DOHH2 (cell line): ENCODE data around the gene LDLRAD4.

Experiments
- H3F3A ChIP-seq: fragments of 200-600 bp; sonication (generic), shearing (Covaris generic); 2 replicates; pipeline ENCODE4 v1.6.0; 2016; ENCODE audit warnings: antibody characterized with exemption, mild to moderate bottlenecking; ENCODE audit not compliant: control insufficient read depth, insufficient read depth
- H3K27ac ChIP-seq: fragments of 200-600 bp; sonication (generic); 2 replicates; pipeline ENCODE4 v1.5.1; 2014; ENCODE audit warnings: low read depth, mild to moderate bottlenecking, low read length, moderate library complexity
- H3K27me3 ChIP-seq: fragments of 200-600 bp; sonication (generic); 2 replicates; pipeline ENCODE4 v1.6.1; 2014; ENCODE audit warnings: mild to moderate bottlenecking, low read length, mixed read lengths; ENCODE audit not compliant: control insufficient read depth
- H3K36me3 ChIP-seq: fragments of 200-600 bp; sonication (generic); 2 replicates; pipeline ENCODE4 v1.6.1; 2014; ENCODE audit warnings: mild to moderate bottlenecking, low read length, moderate library complexity, mixed read lengths; ENCODE audit not compliant: control insufficient read depth
- H3K4me1 ChIP-seq: fragments of 200-600 bp; sonication (generic); 2 replicates; pipeline ENCODE4 v1.6.1; 2014; ENCODE audit warnings: mild to moderate bottlenecking, low read length, mixed read lengths; ENCODE audit not compliant: control insufficient read depth
- H3K4me2 ChIP-seq: fragments of 200-600 bp; sonication (generic); 2 replicates; pipeline ENCODE4 v1.6.0; 2014; ENCODE audit warnings: mild to moderate bottlenecking, low read length, moderate library complexity
- H3K4me3 ChIP-seq: fragments of 200-600 bp; sonication (generic); 2 replicates; pipeline ENCODE4 v1.5.1; 2014; ENCODE audit warnings: mild to moderate bottlenecking, low read length, mixed read lengths
- H3K79me2 ChIP-seq: fragments of 200-600 bp; sonication (generic); 2 replicates; pipeline ENCODE4 v1.6.1; 2014; ENCODE audit warnings: mild to moderate bottlenecking, low read length, mixed read lengths; ENCODE audit not compliant: control insufficient read depth
- H3K9me2 ChIP-seq: fragments of 200-600 bp; sonication (generic); replicated peaks from 2 replicates; pipeline ENCODE4 v1.6.1; 2014; ENCODE audit warnings: mild to moderate bottlenecking, low read length, mixed read lengths; ENCODE audit not compliant: control insufficient read depth
- H3K9me3 ChIP-seq: fragments of 200-600 bp; sonication (generic); 2 replicates; pipeline ENCODE4 v1.6.1; 2014; ENCODE audit warnings: antibody characterized with exemption, low read length, mixed read lengths; ENCODE audit not compliant: control insufficient read depth, insufficient read depth
- H4K20me1 ChIP-seq: fragments of 200-600 bp; sonication (generic); 2 replicates; pipeline ENCODE4 v1.6.0; 2014; ENCODE audit warnings: low read depth, mild to moderate bottlenecking, antibody characterized with exemption, low read length, moderate library complexity; ENCODE audit not compliant: control insufficient read depth, insufficient read depth
- EZH2phosphoT487 ChIP-seq: fragments of 200-600 bp; sonication (generic); IDR thresholded peaks from 2 replicates; pipeline ENCODE4 v1.6.1; 2017; ENCODE audit warnings: borderline replicate concordance, mild to moderate bottlenecking, antibody characterized with exemption, low read length, moderate library complexity, mixed read lengths
- TF ChIP-seq, protein P1 (sequence below): fragments of 200-600 bp; sonication (generic); IDR thresholded peaks from one replicate; pipeline ENCODE4 v1.5.1; 2014; ENCODE audit warnings: antibody characterized with exemption, mild to moderate bottlenecking, low read depth, low read length; ENCODE audit not compliant: poor library complexity, severe bottlenecking

Gene LDLRAD4

DNA sequence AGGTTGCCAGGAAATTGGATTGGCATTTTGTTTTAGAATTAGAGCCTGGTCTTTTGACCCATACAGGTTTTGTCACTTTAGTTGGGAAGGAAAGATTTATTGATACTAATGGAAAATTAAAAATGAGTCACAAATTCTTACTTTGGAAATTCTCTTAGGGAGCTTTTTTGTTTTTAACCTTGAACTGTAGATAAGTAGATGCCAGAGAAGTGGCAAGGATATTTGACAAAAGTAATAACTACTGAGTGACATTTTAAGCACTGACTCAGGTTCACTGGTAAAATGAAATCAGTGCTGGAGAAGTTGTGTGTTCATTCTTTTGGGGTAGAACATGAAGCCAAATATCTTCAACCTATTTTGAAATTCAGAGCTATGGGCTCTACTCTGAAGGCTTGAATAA, 56.5 kb downstream of the LDLRAD4 start:
- Histone ChIP-seq H3K36me3 (no peaks in the 10 kb centered on the region), H3K27ac (no peak overlapping the region), H3K9me3 (no peaks in the 10 kb centered on the region), H3K79me2 (no peaks in the 10 kb centered on the region), H3K27me3 (peaks cover 11% of the 10 kb centered on the region), H3K4me3 (no peak overlapping the region), H3K9me2 (no peaks in the 10 kb centered on the region), H3K4me1 (no peaks in the 10 kb centered on the region), H3K4me2 (no peak overlapping the region), H4K20me1 (no peaks in the 10 kb centered on the region), H3F3A (no peaks in the 10 kb centered on the region)
- TF ChIP-seq, protein P1, sequence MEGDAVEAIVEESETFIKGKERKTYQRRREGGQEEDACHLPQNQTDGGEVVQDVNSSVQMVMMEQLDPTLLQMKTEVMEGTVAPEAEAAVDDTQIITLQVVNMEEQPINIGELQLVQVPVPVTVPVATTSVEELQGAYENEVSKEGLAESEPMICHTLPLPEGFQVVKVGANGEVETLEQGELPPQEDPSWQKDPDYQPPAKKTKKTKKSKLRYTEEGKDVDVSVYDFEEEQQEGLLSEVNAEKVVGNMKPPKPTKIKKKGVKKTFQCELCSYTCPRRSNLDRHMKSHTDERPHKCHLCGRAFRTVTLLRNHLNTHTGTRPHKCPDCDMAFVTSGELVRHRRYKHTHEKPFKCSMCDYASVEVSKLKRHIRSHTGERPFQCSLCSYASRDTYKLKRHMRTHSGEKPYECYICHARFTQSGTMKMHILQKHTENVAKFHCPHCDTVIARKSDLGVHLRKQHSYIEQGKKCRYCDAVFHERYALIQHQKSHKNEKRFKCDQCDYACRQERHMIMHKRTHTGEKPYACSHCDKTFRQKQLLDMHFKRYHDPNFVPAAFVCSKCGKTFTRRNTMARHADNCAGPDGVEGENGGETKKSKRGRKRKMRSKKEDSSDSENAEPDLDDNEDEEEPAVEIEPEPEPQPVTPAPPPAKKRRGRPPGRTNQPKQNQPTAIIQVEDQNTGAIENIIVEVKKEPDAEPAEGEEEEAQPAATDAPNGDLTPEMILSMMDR = no peak
- no peak for TF ChIP-seq EZH2phosphoT487

DNA sequence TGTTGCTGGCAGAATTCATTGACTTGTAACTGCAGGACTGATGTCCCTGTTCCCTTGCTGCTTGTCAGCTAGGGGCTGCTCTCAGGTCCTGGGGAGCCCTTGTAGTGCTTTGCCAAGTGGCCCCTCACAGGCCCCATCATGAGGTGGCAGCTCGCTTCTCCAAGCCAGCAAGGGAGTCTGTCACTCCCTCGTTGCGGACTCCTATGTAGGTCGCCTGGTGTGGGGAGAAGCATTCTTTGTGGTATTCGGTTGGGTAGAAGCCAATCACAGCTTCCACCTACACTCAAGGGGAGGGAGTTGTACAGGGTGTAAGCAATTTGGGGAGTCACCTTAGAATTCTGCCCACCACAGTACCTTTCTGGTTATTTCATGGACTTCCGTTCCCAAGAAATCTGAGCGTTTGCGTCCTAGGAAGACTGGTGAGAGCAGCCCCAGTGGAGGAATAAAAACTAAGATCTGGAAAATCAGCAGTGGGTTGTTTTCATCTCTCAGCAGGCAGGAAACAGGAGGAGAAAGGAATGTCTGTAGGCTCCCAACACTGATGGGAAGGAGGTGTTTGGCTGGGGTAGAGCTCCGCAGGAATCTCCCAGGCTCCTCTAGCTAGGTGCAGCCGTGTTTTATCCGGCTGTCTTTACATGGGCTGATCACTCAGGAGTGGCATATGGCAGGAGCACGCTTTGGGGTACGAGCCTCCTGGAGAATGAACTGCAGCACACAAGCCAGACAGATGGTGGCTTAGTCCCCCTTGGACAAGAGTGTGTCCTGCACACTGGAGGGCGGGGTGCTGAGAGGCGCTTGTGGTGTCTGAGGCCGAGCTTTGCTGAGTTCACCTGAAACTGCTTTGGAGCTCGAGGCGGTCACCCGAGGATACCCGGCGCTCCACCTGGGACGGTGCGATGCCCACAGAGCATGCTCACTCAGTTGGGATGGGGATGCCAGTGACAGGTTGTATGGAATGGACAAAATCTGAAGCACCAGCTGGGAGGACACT, 58.3 kb downstream of the LDLRAD4 start:
- H3K27me3 ChIP-seq = peaks cover 13% of the 10 kb centered on the region
- H4K20me1 ChIP-seq = no peaks in the 10 kb centered on the region
- H3K9me3 ChIP-seq = no peaks in the 10 kb centered on the region
- H3K9me2 ChIP-seq = no peaks in the 10 kb centered on the region
- no peak overlapping the region for H3K27ac ChIP-seq
- no peak overlapping the region for H3K4me3 ChIP-seq
- no peaks in the 10 kb centered on the region for H3K4me1 ChIP-seq
- H3F3A ChIP-seq = no peaks in the 10 kb centered on the region
- no peak overlapping the region for H3K4me2 ChIP-seq
- no peaks in the 10 kb centered on the region for H3K79me2 ChIP-seq
- H3K36me3 ChIP-seq = no peaks in the 10 kb centered on the region
- TF ChIP-seq EZH2phosphoT487 = no peak
- TF ChIP-seq, protein P1 = no peak

DNA sequence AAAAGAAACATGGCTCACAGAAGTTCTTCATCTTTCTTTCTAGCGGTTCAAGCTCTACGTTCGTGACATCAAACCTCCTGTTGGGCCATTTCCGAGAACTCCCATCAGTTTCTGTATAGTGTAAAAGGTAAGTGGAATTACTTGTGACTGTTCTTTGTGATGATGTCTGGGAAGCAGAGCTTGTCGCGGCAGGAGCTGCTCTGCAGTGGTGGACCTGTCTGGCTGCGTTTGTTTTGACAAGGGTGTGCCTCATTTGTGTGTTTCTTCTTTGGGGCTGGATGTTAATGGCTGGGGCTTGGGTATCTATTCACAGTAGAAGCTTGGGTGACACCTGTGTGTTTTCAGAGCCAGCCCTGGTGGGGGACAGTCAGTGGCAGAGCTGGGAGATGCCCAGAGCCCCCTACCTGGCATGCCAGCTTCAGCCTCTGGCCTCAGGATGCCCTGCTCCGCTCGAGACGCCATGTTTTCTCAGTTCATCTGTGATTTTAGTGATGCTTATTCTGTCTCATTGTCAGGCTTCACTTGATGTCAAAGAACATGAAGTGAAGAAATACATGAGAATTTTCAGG, 59.6 kb downstream of the LDLRAD4 start:
- Histone ChIP-seq H3K79me2 (no peaks in the 10 kb centered on the region), H3F3A (no peaks in the 10 kb centered on the region), H3K9me3 (no peaks in the 10 kb centered on the region), H3K36me3 (no peaks in the 10 kb centered on the region), H3K4me3 (no peak overlapping the region), H3K4me2 (no peak overlapping the region), H3K27ac (no peak overlapping the region), H3K27me3 (peaks cover 13% of the 10 kb centered on the region), H4K20me1 (no peaks in the 10 kb centered on the region), H3K4me1 (no peaks in the 10 kb centered on the region), H3K9me2 (no peaks in the 10 kb centered on the region)
- TF ChIP-seq EZH2phosphoT487 = no peak
- TF ChIP-seq, protein P1 = no peak
